Effector memory CD8-positive, alpha-beta T cell (primary cell): Measurements from ENCODE around the gene GPR21.
A peak's percentile ranks its signal among the peaks of the same experiment; 100 is the strongest.

ENCODE experiments used
- ATAC-seq: fragments of 150-1000 bp; cut with Tn5 transposase; replicated peaks from 2 replicates; pipeline ENCODE4 v1.10.0; 2021; ENCODE audit warnings: mild to moderate bottlenecking, moderate library complexity
- DNase-seq, 3 experiments: peaks; one replicate each; pipeline ENCODE4 v3.0.0; 2021
- H3K27ac Mint-ChIP-seq, 2 donors: one replicate each; pipeline ENCODE4 v1.8.0; 2022; ENCODE audit warnings: mild to moderate bottlenecking in 2 of 2, mixed read lengths in 2 of 2, moderate library complexity in 2 of 2
- H3K27me3 Mint-ChIP-seq, 2 donors: one replicate each; pipeline ENCODE4 v1.8.0; 2022; ENCODE audit warnings: mixed read lengths in 2 of 2
- H3K36me3 Mint-ChIP-seq: one replicate; pipeline ENCODE4 v1.8.0; 2022; ENCODE audit warnings: mild to moderate bottlenecking, moderate library complexity, mixed read lengths; ENCODE audit not compliant: insufficient read depth
- H3K4me1 Mint-ChIP-seq, 2 donors: one replicate each; pipeline ENCODE4 v1.8.0; 2022; ENCODE audit warnings: low read depth in 2 of 2, mixed read lengths in 2 of 2
- H3K4me3 Mint-ChIP-seq, 2 donors: one replicate each; pipeline ENCODE4 v1.8.0; 2022; ENCODE audit warnings: mild to moderate bottlenecking in 2 of 2, mixed read lengths in 2 of 2, moderate library complexity in 2 of 2
- H3K9me3 Mint-ChIP-seq, 2 donors: one replicate each; pipeline ENCODE4 v1.8.0; 2022; ENCODE audit warnings: mixed read lengths in 2 of 2

Gene GPR21

GRCh38 chr9:123062351-123063176 lies 29.1 kb downstream of the GPR21 start:
- DNase-seq, result no peak
- H3K27me3 Mint-ChIP-seq, result no peaks in the 10 kb centered on the region
- no peak for ATAC-seq
- H3K27ac Mint-ChIP-seq, result no peak overlapping the region
- peaks cover 18% of the 10 kb centered on the region for H3K36me3 Mint-ChIP-seq
- no peak overlapping the region for H3K4me3 Mint-ChIP-seq
- no peaks in the 10 kb centered on the region for H3K4me1 Mint-ChIP-seq
- no peaks in the 10 kb centered on the region for H3K9me3 Mint-ChIP-seq

- Mint-ChIP-seq H3K27ac (no peak overlapping the region), H3K27me3 (no peaks in the 10 kb centered on the region), H3K4me1 (no peaks in the 10 kb centered on the region), H3K9me3 (no peaks in the 10 kb centered on the region), H3K4me3 (no peak overlapping the region), H3K36me3 (peaks cover 22% of the 10 kb centered on the region)
- DNase-seq (no peak), ATAC-seq (no peak)
Measured at GRCh38 chr9:123063177-123063598, 29.7 kb downstream of the GPR21 start.

- DNase-seq, result no peak
- H3K27ac Mint-ChIP-seq, result no peak overlapping the region
- H3K9me3 Mint-ChIP-seq, result no peaks in the 10 kb centered on the region
- peaks cover 23% of the 10 kb centered on the region for H3K36me3 Mint-ChIP-seq
- no peak overlapping the region for H3K4me3 Mint-ChIP-seq
- ATAC-seq, result no peak
- H3K4me1 Mint-ChIP-seq, result no peaks in the 10 kb centered on the region
- no peaks in the 10 kb centered on the region for H3K27me3 Mint-ChIP-seq
Measured at GRCh38 chr9:123063896-123064295, 30.4 kb downstream of the GPR21 start.

- Mint-ChIP-seq H3K4me1 (no peaks in the 10 kb centered on the region), H3K4me3 (no peak overlapping the region), H3K27me3 (no peaks in the 10 kb centered on the region), H3K27ac (no peak overlapping the region), H3K36me3 (peaks cover 28% of the 10 kb centered on the region), H3K9me3 (no peaks in the 10 kb centered on the region)
- DNase-seq (no peak), ATAC-seq (no peak)
Measured at GRCh38 chr9:123064716-123065115, 31.2 kb downstream of the GPR21 start.

- ATAC-seq, result no peak
Measured at GRCh38 chr9:123065196-123065595, 31.7 kb downstream of the GPR21 start.

GRCh38 chr9:123067136-123067535 lies 33.7 kb downstream of the GPR21 start:
- peaks cover 0 to 5% of the 10 kb centered on the region in 2 donors for H3K4me1 Mint-ChIP-seq
- peaks cover 38% of the 10 kb centered on the region for H3K36me3 Mint-ChIP-seq
- ATAC-seq, result no peak
- no peaks in the 10 kb centered on the region for H3K9me3 Mint-ChIP-seq
- DNase-seq, result no peak
- no peak overlapping the region for H3K27ac Mint-ChIP-seq
- H3K4me3 Mint-ChIP-seq, result no peak overlapping the region
- no peaks in the 10 kb centered on the region for H3K27me3 Mint-ChIP-seq

More at GRCh38 chr9:123065196-123065595, 31.7 kb downstream of the GPR21 start:
- H3K4me1 Mint-ChIP-seq, result no peaks in the 10 kb centered on the region
- H3K4me3 Mint-ChIP-seq, result no peak overlapping the region
- DNase-seq, result no peak
- no peaks in the 10 kb centered on the region for H3K9me3 Mint-ChIP-seq
- H3K27me3 Mint-ChIP-seq, result no peaks in the 10 kb centered on the region
- no peak overlapping the region for H3K27ac Mint-ChIP-seq
- peaks cover 30% of the 10 kb centered on the region for H3K36me3 Mint-ChIP-seq

GRCh38 chr9:123069010-123069481 lies 35.6 kb downstream of the GPR21 start:
- Mint-ChIP-seq H3K27me3 (no peaks in the 10 kb centered on the region), H3K4me3 (no peak overlapping the region), H3K36me3 (peaks cover 35% of the 10 kb centered on the region), H3K4me1 (peaks cover 0 to 5% of the 10 kb centered on the region in 2 donors), H3K27ac (no peak overlapping the region), H3K9me3 (no peaks in the 10 kb centered on the region)
- ATAC-seq (no peak), DNase-seq (no peak)

GRCh38 chr9:123070198-123070597 lies 36.7 kb downstream of the GPR21 start:
- H3K4me1 Mint-ChIP-seq, result peaks cover 0 to 5% of the 10 kb centered on the region in 2 donors
- DNase-seq, result no peak
- H3K9me3 Mint-ChIP-seq, result no peaks in the 10 kb centered on the region
- ATAC-seq, result no peak
- no peak overlapping the region for H3K4me3 Mint-ChIP-seq
- H3K27me3 Mint-ChIP-seq, result no peaks in the 10 kb centered on the region
- H3K27ac Mint-ChIP-seq, result peak overlapping the region; percentile 14 to 69
- peaks cover 39% of the 10 kb centered on the region for H3K36me3 Mint-ChIP-seq

GRCh38 chr9:123072407-123072995 lies 39.0 kb downstream of the GPR21 start:
- no peaks in the 10 kb centered on the region for H3K9me3 Mint-ChIP-seq
- no peak overlapping the region for H3K4me3 Mint-ChIP-seq
- DNase-seq (no peak), ATAC-seq (no peak)
- H3K27me3 Mint-ChIP-seq, result no peaks in the 10 kb centered on the region
- H3K27ac Mint-ChIP-seq, result no peak overlapping the region
- H3K4me1 Mint-ChIP-seq, result peaks cover 0 to 5% of the 10 kb centered on the region in 2 donors
- H3K36me3 Mint-ChIP-seq, result peaks cover 31% of the 10 kb centered on the region

GRCh38 chr9:123073441-123073840 lies 40.0 kb downstream of the GPR21 start:
- Mint-ChIP-seq H3K36me3 (peaks cover 26% of the 10 kb centered on the region), H3K27ac (no peak overlapping the region), H3K9me3 (no peaks in the 10 kb centered on the region), H3K4me3 (no peak overlapping the region), H3K27me3 (no peaks in the 10 kb centered on the region), H3K4me1 (peaks cover 0 to 5% of the 10 kb centered on the region in 2 donors)
- DNase-seq, result no peak
- no peak for ATAC-seq

GRCh38 chr9:123073991-123074422 lies 40.5 kb downstream of the GPR21 start:
- no peak overlapping the region for H3K27ac Mint-ChIP-seq
- no peaks in the 10 kb centered on the region for H3K27me3 Mint-ChIP-seq
- no peaks in the 10 kb centered on the region for H3K9me3 Mint-ChIP-seq
- peaks cover 0 to 5% of the 10 kb centered on the region in 2 donors for H3K4me1 Mint-ChIP-seq
- peaks cover 32% of the 10 kb centered on the region for H3K36me3 Mint-ChIP-seq
- DNase-seq, result no peak
- ATAC-seq, result no peak
- no peak overlapping the region for H3K4me3 Mint-ChIP-seq

- H3K4me3 Mint-ChIP-seq, result no peak overlapping the region
- no peak overlapping the region for H3K27ac Mint-ChIP-seq
- H3K36me3 Mint-ChIP-seq, result peaks cover 33% of the 10 kb centered on the region
- no peaks in the 10 kb centered on the region for H3K9me3 Mint-ChIP-seq
- H3K27me3 Mint-ChIP-seq, result no peaks in the 10 kb centered on the region
- ATAC-seq (no peak), DNase-seq (no peak)
- peaks cover 0 to 5% of the 10 kb centered on the region in 2 donors for H3K4me1 Mint-ChIP-seq
Measured at GRCh38 chr9:123074628-123075027, 41.2 kb downstream of the GPR21 start.

- Mint-ChIP-seq H3K4me1 (no peaks in the 10 kb centered on the region), H3K36me3 (peaks cover 36% of the 10 kb centered on the region), H3K27me3 (no peaks in the 10 kb centered on the region), H3K27ac (no peak overlapping the region), H3K9me3 (no peaks in the 10 kb centered on the region), H3K4me3 (no peak overlapping the region)
- DNase-seq (no peak), ATAC-seq (no peak)
Measured at GRCh38 chr9:123080444-123080843, 47.0 kb downstream of the GPR21 start.

GRCh38 chr9:123081824-123082223 lies 48.4 kb downstream of the GPR21 start:
- Mint-ChIP-seq H3K4me1 (no peaks in the 10 kb centered on the region), H3K4me3 (no peak overlapping the region), H3K27ac (no peak overlapping the region), H3K9me3 (no peaks in the 10 kb centered on the region), H3K27me3 (no peaks in the 10 kb centered on the region), H3K36me3 (peaks cover 36% of the 10 kb centered on the region)
- peak in 1 of 3 experiments; percentile 10 for DNase-seq
- no peak for ATAC-seq
